GM12874 (cell line): Measurements from ENCODE around the gene NLRC3.

Experiments used
- TF ChIP-seq, protein P1 (sequence below): IDR thresholded peaks from 2 replicates; pipeline ENCODE4 v1.5.1; 2011; ENCODE audit warnings: low read depth, mild to moderate bottlenecking, control low read depth, low read length, moderate library complexity; ENCODE audit not compliant: insufficient read depth

Gene NLRC3

DNA sequence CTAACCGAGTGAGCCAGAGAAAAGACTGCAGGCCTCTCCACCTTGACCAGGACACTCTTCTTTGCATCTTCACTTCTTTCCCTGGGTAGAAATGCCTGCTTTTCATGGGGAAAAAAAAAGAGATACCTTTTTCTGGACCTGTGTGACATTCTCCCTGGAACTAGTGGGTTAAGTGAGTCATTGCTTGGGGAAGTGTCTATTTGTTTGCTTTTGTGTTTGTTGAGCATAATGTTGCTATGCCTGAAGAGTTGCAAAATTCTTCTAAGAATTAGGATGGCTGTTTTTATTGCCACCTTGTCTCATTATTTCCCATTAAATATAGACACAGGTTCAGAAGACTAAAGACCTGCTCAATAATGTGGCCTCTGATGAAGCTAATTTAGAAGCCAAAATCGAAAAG, 57.6 kb downstream of the NLRC3 start:
- TF ChIP-seq, protein P1, sequence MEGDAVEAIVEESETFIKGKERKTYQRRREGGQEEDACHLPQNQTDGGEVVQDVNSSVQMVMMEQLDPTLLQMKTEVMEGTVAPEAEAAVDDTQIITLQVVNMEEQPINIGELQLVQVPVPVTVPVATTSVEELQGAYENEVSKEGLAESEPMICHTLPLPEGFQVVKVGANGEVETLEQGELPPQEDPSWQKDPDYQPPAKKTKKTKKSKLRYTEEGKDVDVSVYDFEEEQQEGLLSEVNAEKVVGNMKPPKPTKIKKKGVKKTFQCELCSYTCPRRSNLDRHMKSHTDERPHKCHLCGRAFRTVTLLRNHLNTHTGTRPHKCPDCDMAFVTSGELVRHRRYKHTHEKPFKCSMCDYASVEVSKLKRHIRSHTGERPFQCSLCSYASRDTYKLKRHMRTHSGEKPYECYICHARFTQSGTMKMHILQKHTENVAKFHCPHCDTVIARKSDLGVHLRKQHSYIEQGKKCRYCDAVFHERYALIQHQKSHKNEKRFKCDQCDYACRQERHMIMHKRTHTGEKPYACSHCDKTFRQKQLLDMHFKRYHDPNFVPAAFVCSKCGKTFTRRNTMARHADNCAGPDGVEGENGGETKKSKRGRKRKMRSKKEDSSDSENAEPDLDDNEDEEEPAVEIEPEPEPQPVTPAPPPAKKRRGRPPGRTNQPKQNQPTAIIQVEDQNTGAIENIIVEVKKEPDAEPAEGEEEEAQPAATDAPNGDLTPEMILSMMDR = no peak

DNA sequence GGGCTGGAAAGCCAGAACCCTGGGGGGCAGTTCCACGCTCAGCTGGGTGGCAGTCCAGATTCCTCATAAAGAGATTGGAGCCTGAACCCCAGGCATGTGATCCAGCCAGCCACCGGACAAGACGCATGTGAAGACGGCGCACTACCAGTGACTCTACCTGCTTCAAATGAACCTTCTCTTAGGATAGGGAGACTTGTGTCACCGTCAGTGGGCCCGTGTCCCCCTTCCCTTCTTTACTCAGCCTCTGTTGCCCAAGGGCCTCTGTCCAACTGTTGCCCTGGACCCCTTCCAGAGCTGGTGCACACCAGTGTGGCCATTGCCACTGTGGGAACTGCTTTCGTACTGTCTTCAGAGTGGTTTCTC, 58.2 kb downstream of the NLRC3 start:
- TF ChIP-seq, protein P1 = no peak

DNA sequence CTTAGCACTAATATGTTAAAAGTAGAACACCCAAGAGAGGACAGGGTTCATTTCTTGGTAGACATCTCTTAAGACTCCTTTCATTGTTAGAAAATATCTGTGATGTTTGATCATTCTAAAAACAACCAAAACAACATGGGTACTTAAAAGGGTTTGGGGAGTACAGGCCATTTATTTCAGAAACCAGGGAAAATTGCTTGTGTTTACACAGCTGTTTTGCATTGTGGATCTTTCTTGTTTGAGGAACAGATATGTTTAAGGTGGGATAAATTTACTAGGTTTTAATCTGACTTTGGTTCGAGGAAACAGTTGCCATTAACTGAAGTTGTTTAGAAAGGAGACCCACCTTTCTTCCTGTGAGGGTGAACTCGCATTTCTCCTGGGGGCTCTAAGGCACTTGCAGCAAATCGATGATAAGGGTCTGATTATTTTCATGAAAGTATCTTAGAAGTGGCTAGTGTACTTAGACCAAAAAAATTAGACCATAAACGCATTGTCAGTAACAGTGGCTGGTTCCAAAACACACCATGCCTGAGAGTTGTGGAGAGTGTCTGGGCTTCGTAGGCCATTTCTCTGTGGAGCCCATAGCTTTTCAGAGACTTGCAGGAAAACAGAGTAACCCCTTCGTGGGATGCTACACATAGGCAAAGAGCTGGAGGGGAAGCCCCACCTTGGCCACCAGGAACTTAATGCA, 58.8 kb downstream of the NLRC3 start:
- TF ChIP-seq, protein P1 = no peak

DNA sequence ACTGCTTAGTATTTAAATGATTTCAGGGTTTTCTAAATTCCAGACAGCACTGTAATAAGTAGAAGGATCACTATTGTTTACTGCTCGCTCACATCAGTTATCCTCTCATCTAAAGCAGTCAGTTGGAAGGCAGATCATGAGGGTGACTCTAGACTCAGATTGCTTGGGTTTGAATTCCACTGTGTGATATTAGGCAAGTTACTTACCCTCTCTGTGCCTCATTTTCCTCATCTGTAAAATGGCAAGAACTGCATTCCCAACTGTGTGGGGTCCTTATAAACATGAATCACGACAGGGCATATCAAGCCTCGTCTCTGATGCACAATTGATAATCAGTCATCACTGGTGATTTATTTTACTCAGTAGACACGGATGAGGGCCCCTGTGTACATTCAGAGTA, 61.3 kb downstream of the NLRC3 start:
- TF ChIP-seq, protein P1 = no peak

DNA sequence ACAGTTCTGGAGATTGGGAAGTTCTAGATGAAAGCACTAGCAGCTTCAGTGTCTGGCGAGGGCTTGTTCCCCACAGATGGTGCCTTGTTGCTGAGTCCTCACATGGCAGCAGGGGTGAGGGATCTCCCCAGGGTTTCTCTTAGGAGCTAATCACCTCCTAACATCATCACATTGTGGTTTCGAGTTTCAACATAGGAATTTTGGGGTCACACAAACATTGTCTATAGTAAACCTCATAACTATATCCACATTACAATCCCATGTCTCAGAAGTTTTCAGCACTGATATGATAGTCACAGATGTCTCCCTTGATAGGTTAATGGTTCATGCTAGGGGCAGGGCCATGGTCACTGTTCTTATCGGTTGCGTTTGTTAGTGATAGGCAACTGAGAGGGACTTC, 62.6 kb downstream of the NLRC3 start:
- TF ChIP-seq, protein P1 = no peak

DNA sequence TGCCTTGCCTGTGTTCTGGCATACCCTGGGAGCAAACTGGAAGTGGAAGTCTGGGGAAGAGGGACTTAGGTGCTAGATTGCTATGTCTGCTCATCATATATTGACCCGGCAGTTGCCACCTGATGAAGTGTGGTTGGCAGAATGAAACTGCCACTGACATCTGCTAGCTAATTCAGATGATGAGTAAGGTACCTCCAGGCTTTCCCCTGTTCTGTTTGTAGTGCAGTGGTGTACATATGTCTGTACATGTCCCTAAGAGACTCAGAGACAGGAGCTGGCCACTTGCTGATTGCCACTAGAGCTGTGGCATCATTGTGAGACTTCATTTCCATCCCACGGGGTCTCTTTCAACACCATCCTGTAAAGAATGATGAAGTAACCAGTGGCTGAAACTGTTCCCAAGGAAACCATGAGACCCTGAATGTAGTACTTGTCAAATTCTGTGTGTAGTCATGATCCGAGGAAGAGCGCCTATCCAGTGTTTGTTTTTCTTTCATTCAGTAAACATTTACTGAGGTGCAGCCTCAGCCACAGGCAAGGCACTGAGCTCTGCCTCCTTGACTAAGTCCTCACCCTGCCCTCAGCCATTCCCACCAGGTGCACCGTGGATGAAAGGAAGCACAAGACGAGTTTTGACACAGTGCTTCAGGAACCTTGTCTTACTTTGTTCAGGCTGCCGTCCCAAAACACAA, 63.2 kb downstream of the NLRC3 start:
- TF ChIP-seq, protein P1 = no peak

DNA sequence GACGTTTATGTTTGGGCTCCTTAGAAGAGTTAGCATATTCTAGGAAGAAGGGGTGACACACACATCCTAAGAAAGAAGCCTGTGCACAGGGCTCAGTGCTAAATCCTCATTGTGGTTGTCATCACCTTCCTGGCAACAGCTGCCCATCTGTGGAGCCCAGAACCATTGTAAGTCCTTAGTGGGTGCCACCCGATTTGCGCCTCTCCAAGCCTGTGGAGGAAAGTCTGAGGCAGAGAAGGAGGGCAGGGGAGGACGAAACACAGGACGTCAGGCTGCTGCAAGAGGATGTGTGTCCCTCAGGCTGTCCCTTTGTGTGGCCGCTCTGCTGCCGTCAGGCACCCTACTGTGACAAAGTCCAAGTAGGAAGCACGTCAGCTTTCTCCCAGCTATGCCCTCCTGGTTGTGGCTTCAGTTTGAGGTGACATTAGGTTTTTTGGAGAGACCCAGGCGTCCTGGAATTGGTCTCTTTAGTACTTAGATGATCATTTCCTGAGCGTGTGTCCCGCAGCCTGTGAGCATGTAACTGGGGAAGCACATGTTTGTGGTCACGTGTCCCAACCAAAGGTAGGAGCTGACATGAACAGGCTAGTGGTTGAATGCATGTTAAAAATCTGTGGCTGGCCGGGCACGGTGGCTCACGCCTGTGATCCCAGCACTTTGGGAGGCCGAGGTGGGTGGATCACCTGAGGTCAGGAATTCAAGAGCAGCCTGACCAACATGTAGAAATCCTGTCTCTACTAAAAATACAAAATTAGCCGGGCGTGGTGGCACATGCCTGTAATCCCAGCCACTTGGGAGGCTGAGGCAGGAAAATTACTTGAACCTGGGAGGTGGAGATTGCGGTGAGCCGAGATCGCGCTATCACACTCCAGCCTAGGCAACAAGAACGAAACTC, 65.7 kb downstream of the NLRC3 start:
- TF ChIP-seq, protein P1 = no peak
